Central memory CD4-positive, alpha-beta T cell (primary cell): ENCODE results near the gene NCKAP5.

Source experiments
- DNase-seq: peaks from one replicate; pipeline ENCODE4 v3.0.0; 2022

Gene NCKAP5

GRCh38 chr2:132680544-132680943 lies 887.7 kb downstream of the NCKAP5 start:
- DNase-seq: no peak

GRCh38 chr2:132678483-132678882 lies 889.8 kb downstream of the NCKAP5 start:
- DNase-seq: no peak

- no peak for DNase-seq
Measured at GRCh38 chr2:132677661-132678060, 890.6 kb downstream of the NCKAP5 start.

- no peak for DNase-seq
Measured at GRCh38 chr2:132676999-132677398, 891.3 kb downstream of the NCKAP5 start.

- no peak for DNase-seq
Measured at GRCh38 chr2:132671151-132671835, 897.0 kb downstream of the NCKAP5 start.

- no peak for DNase-seq
Measured at GRCh38 chr2:132670496-132671150, 897.6 kb downstream of the NCKAP5 start.

DNA sequence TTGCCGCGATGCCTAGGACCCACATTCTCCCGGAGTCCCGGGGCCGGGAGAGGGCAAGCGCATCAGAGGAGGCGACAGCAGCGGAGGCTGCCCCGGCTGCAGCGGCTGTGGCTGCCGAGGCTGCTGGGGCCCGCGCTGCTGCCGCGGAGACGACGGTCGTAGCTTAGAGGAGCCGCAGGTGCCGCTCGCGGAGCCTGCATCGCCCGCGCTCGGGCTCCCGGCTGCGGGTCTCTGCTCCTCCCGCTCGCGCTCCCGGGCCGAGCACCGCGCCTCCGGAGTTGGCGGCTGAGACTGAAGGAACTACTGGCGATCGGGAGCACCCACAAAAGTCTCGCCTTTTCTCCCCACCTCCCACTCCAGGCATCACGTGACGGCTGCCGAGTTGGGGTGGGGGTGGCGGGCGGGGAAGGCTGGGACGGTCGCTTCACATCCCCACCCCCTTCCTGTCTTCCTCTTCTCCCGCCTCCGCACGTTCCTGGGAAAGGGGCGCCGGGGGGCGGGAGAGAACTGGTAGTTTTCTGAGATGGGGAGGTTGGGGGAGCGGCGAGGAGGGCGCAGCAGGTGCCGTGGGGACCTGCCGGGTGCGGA lies 898.3 kb downstream of the NCKAP5 start, which contains the start of gene LYPD1:
Gene LYPD1 (minus strand): TSS at position 298 of the 588 bp plus-strand sequence. CDS start 273 bp downstream, at position 25.
- no peak for DNase-seq

GRCh38 chr2:132668987-132669907 lies 899.0 kb downstream of the NCKAP5 start:
- no peak for DNase-seq

DNA sequence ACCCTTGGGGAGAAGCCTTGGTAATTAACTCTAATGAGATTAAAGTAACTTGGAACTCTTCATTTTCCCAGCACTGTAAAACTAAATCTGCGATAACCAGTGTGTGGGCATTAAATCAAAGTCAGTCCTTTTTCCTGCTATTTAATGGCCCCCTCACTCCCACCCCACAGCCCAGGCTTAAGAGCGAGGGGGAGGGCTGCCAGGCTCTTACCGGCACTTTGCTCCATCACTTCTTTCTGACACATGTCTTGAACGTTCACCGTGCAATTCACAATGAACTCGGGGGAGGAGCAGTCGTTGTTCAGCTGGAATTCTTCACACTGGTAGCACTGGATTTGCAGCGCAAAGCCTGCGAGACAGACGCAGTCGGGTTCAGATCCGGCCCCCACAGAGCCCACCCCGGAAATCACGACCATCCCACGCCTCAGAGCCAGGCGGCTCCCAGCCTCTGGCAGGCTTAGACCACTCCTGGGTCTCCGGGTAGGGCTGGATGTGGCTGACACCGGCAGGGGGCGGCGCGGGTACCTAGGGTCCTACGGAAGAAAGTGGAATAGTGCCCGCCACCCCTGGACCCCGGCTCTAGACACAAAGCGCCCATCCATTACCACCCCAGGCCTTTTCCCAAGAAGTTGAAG lies 900.0 kb downstream of the NCKAP5 start:
- no peak for DNase-seq

GRCh38 chr2:132667706-132668105 lies 900.6 kb downstream of the NCKAP5 start:
- DNase-seq: no peak

DNA sequence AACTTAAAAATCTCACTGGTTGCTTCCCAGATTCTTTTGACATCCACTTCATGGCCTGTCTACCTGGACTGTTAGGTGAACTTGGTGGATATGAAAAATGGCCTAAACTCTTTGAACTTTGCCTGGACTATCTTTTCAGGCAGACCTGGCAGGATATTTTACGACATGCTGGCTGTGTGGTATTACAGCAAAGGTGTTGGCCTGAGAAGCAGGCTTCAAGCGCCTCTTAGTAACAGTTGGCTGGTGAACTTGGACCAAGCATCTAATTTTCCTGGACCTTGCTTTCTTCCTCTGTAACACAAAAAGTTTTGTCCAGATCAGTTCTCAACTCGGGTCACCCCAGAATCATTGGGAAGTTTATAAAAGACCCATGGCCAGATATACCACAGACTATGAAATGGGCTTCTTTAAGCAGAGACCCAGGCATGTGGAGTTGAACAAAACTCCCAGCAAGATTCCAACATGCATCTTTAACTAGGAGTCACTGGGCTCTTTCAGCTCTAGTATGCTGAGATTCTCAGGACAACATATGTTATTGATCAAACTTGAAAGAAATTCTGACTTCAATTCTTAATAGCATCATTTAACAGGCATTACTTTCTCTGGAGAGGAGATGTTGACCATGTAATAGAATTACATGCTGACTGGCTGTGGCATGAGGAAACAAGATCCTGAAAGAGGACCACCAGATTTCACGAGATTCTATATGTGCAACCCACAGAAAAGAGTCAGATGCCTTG lies 902.7 kb downstream of the NCKAP5 start:
- no peak for DNase-seq

DNA sequence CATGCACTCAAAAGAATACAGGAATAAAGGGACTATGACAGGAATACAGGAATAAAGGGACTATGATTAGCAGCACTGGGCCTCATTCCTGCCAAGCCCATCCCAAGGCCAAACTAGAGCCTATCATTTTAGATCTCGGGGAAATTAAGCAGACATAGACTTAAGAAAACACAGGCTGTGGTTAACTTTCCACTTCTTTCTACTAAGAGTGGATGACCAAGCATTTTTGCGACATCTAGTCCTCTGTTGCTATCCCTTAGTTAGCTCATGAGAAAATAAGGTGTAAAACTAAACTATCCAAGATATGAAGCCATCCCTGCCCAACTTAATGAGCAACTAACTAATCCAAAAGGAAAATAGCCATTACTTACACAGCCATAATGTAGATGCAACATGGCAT lies 904.2 kb downstream of the NCKAP5 start:
- DNase-seq: no peak

DNA sequence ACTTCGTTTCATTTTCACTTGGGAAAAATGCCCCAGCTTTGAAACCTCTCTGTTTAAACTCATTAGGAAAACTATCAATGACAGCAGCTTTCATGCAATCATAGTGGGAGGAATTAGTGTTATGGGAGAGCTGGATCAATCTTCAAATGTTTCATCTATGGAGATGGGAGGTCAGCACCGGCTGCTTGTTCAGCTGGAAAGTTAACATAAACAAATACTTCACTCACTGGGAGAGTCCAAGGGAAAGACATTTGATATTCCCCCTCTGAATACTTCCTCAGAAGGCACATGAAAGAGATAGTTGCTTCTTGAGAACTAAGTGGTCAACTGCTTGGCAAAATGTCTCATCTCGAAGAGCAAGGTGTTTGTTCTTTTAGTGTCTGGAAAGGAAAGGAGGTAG lies 905.5 kb downstream of the NCKAP5 start:
- no peak for DNase-seq

GRCh38 chr2:132659331-132659730 lies 908.9 kb downstream of the NCKAP5 start:
- no peak for DNase-seq

- no peak for DNase-seq
Measured at GRCh38 chr2:132656266-132656975, 911.8 kb downstream of the NCKAP5 start.

DNA sequence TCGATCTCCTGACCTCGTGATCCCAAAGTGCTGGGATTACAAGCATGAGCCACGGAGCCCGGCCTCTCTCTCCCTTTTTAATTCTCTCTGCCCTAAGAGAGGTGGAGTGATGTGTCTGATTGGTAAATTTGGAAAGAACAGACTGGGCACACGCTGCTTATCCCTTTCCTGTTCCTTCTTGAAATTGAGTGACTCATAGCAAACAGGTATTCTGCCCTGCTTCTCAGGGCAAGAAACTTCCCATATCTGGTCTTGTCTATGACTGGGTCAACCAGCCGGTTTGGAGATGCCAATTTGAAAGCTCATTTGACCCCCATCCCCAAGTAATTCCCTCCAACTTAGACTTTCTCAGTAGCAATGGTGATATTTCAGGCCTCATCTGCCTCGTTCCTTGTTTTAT lies 913.3 kb downstream of the NCKAP5 start:
- no peak for DNase-seq

- no peak for DNase-seq
Measured at GRCh38 chr2:132654335-132654734, 913.9 kb downstream of the NCKAP5 start.

DNA sequence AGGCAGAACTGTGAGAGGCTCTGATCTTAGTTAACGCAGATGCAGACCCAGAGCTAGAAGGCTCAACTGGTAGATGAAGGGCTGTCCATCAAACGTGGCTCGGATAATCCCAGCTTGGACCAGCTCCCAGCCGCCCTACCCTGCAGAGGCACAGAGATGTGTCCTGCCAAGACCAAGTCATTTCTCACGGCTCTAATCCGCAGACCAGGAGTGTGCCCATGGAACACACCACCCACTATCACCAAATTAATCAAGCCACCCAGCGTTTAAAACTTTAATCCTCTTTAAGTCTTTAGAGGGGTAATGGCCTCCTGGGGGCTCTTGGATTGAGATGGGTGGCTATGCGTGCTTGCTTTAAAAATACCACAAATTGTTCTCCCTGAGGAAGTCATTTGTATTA lies 915.8 kb downstream of the NCKAP5 start:
- no peak for DNase-seq

DNA sequence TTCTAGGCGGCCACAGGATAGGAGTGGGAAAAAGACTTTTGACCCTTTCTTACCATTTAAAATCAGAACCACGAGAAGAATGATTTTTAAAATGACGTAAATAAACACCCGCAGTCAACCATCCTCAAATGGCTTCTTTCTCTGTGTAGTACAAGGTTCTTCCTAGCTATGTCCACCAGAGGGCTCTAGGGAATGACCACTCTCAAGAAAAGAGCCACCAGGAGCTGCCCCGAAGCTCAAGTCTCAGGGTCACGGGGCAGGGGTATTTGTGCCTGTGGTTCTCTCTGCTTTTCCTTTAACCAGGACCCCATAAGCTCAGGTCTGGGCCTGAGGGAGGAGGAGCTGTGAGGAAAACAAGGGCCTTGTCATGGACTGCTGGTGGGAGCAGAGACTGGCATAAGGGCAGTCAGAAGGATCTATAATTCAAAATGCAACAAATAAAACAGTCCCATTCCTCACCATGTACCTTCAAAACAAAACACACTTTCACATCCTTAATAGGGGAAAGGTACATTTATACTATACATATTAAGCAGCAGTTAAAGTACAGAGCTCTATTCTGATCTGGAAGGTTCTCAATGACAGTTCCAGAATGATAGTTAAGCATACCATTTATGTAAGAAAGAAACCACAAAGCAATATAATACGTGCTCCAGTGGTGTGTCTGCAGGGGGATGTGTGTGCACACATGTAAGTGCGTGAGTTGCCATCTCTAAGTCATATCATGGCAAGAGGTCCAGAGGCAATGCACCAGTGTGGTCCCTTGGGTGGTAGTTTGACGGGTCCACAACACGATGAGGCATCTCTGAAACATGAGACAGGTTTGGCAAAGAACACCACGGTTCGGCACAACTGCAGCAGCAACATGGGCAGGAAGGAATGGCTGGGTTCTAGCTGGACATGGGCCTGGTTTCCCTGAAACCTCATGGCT lies 916.9 kb downstream of the NCKAP5 start:
- no peak for DNase-seq

DNA sequence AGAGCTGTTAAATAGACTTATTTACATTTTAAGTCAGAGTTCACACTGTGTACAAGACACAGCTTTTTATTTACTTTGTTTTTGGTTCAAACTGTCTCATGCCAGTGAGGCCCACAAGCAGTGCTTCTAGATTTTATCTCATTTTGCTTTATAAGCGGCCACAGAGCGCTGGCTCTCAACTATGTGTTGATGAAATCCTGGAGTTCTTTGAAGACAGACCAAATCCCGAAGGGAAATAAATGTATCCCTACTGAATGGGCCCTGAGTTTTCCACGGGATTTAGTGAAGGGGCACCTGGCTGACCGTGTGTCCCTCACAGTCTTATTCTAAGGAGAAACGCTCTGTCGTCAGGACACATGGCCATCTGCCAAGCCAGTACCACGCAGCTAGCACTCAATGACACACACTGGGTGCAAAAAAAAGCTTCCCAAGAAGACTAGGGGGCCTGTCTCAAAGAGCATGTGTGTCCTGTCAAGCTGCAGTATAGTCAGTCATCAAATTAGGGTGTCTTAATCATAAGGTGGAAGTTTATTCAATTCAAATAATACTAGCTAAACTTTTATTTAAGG lies 921.6 kb downstream of the NCKAP5 start:
- no peak for DNase-seq
